Measurements from ENCODE around the gene OTOGL.

Gene OTOGL

DNA sequence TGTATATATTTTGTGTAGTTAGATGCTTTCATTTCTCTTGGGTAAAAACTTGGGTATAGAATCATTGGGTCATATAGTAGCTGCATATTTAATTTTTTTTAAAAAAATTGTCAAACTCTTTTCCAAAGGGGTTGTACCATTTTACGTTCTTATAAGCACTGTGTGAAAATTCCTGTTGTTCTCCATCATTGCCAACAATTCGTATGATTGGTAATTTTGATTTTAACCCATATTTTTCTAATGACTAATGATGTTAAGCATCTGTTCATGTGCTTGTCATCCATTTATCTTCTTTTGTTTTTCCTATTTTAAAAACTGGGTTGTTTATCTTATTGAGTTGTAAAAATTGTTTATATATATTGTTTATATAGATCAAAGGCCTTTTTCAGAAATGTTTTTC is 77.4 kb downstream of the OTOGL start:
- TF ChIP-seq ZFP3 (CRISPR knock-in tag; IDR thresholded peaks at IDR 0.05) (no peak), ZNF70 (CRISPR knock-in tag; IDR thresholded peaks at IDR 0.05) (no peak), ESRRG (CRISPR knock-in tag; IDR thresholded peaks at IDR 0.05) (no peak), ZC3H10 (CRISPR knock-in tag; IDR thresholded peaks at IDR 0.05) (no peak), TOX (CRISPR knock-in tag; IDR thresholded peaks at IDR 0.05; ENCODE audit: borderline replicate concordance) (no peak), ZNF565 (CRISPR knock-in tag; conservative IDR thresholded peaks at IDR 0.05; ENCODE audit: low read depth) (no peak), ISL1 (CRISPR knock-in tag; IDR thresholded peaks at IDR 0.05) (no peak), SNAI2 (CRISPR knock-in tag; IDR thresholded peaks at IDR 0.05) (no peak), TCF4 (CRISPR knock-in tag; IDR thresholded peaks at IDR 0.05; ENCODE audit: borderline replicate concordance) (no peak), OSR1 (CRISPR knock-in tag; IDR thresholded peaks at IDR 0.05) (no peak), PPARA (CRISPR knock-in tag; IDR thresholded peaks at IDR 0.05; ENCODE audit: borderline replicate concordance) (no peak), GLIS3 (CRISPR knock-in tag; IDR thresholded peaks at IDR 0.05) (no peak)

GRCh38 chr12:80178846-80179245 is 79.5 kb downstream of the OTOGL start:
- ATAC-seq = no peak
- TF ChIP-seq, protein P1, sequence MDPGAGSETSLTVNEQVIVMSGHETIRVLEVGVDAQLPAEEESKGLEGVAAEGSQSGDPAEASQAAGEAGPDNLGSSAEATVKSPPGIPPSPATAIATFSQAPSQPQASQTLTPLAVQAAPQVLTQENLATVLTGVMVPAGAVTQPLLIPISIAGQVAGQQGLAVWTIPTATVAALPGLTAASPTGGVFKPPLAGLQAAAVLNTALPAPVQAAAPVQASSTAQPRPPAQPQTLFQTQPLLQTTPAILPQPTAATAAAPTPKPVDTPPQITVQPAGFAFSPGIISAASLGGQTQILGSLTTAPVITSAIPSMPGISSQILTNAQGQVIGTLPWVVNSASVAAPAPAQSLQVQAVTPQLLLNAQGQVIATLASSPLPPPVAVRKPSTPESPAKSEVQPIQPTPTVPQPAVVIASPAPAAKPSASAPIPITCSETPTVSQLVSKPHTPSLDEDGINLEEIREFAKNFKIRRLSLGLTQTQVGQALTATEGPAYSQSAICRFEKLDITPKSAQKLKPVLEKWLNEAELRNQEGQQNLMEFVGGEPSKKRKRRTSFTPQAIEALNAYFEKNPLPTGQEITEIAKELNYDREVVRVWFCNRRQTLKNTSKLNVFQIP (CRISPR knock-in tag; IDR thresholded peaks at IDR 0.05; ENCODE audit: borderline replicate concordance, low read depth) = no peak
- TF ChIP-seq BACH2 (CRISPR knock-in tag; IDR thresholded peaks at IDR 0.05; ENCODE audit: borderline replicate concordance) = no peak
- TF ChIP-seq ZNF8 (CRISPR knock-in tag; IDR thresholded peaks at IDR 0.05) = no peak
- no peak for TF ChIP-seq CSDC2 (CRISPR knock-in tag; IDR thresholded peaks at IDR 0.05)
- TF ChIP-seq TCF4 (CRISPR knock-in tag; IDR thresholded peaks at IDR 0.05; ENCODE audit: borderline replicate concordance) = no peak
- TF ChIP-seq ZNF70 (CRISPR knock-in tag; IDR thresholded peaks at IDR 0.05) = no peak
- no peak for TF ChIP-seq CSRNP3 (CRISPR knock-in tag; IDR thresholded peaks at IDR 0.05)
- TF ChIP-seq GLIS3 (CRISPR knock-in tag; IDR thresholded peaks at IDR 0.05) = no peak
- TF ChIP-seq OSR1 (CRISPR knock-in tag; IDR thresholded peaks at IDR 0.05) = no peak

More for the DNA sequence above, 77.4 kb downstream of the OTOGL start:
- no peak for ATAC-seq

- TF ChIP-seq, protein P2, sequence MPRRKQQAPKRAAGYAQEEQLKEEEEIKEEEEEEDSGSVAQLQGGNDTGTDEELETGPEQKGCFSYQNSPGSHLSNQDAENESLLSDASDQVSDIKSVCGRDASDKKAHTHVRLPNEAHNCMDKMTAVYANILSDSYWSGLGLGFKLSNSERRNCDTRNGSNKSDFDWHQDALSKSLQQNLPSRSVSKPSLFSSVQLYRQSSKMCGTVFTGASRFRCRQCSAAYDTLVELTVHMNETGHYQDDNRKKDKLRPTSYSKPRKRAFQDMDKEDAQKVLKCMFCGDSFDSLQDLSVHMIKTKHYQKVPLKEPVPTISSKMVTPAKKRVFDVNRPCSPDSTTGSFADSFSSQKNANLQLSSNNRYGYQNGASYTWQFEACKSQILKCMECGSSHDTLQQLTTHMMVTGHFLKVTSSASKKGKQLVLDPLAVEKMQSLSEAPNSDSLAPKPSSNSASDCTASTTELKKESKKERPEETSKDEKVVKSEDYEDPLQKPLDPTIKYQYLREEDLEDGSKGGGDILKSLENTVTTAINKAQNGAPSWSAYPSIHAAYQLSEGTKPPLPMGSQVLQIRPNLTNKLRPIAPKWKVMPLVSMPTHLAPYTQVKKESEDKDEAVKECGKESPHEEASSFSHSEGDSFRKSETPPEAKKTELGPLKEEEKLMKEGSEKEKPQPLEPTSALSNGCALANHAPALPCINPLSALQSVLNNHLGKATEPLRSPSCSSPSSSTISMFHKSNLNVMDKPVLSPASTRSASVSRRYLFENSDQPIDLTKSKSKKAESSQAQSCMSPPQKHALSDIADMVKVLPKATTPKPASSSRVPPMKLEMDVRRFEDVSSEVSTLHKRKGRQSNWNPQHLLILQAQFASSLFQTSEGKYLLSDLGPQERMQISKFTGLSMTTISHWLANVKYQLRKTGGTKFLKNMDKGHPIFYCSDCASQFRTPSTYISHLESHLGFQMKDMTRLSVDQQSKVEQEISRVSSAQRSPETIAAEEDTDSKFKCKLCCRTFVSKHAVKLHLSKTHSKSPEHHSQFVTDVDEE (CRISPR knock-in tag; IDR thresholded peaks at IDR 0.05) = no peak
- TF ChIP-seq GLIS3 (CRISPR knock-in tag; IDR thresholded peaks at IDR 0.05) (no peak), ARNTL (CRISPR knock-in tag; IDR thresholded peaks at IDR 0.05; ENCODE audit: borderline replicate concordance, low read depth) (no peak), CSDC2 (CRISPR knock-in tag; IDR thresholded peaks at IDR 0.05) (no peak)
- ATAC-seq = no peak
Measured at GRCh38 chr12:80183939-80184338, 84.6 kb downstream of the OTOGL start.

DNA sequence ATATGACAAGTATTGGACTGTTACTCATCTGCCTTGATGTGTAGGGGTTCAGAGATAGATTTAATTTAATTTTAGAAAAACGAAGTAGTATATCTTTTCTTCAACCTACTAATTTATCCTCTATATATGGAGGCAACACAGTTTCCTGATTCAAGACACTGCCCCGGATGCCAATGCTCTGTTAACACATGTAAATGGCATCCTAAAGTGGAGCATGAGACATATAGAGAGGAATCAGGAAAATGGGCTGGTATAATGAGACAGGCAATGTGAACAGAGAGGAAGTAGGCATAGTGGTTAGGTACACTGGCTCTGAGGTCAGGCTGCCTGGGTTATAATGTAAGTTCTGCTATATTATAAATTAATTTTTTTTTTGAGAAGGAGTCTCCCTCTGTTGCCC is 85.6 kb downstream of the OTOGL start:
- ATAC-seq = no peak
- no peak for TF ChIP-seq CSRNP3 (CRISPR knock-in tag; IDR thresholded peaks at IDR 0.05)

GRCh38 chr12:80186727-80187217 is 87.4 kb downstream of the OTOGL start:
- TF ChIP-seq PATZ1 (CRISPR knock-in tag; IDR thresholded peaks at IDR 0.05; ENCODE audit: borderline replicate concordance) (no peak), OSR1 (CRISPR knock-in tag; IDR thresholded peaks at IDR 0.05) (no peak), ZNF70 (CRISPR knock-in tag; IDR thresholded peaks at IDR 0.05) (no peak), RARB (CRISPR knock-in tag; IDR thresholded peaks at IDR 0.05) (no peak), GLIS3 (CRISPR knock-in tag; IDR thresholded peaks at IDR 0.05) (no peak), CSRNP3 (CRISPR knock-in tag; IDR thresholded peaks at IDR 0.05) (no peak), ZNF8 (CRISPR knock-in tag; IDR thresholded peaks at IDR 0.05) (no peak), TCF4 (CRISPR knock-in tag; IDR thresholded peaks at IDR 0.05; ENCODE audit: borderline replicate concordance) (no peak), CSDC2 (CRISPR knock-in tag; IDR thresholded peaks at IDR 0.05) (no peak), TOX (CRISPR knock-in tag; IDR thresholded peaks at IDR 0.05; ENCODE audit: borderline replicate concordance) (no peak)
- TF ChIP-seq, protein P1 (CRISPR knock-in tag; IDR thresholded peaks at IDR 0.05; ENCODE audit: borderline replicate concordance, low read depth) = no peak
- ATAC-seq = peak; percentile 95
